ENCODE measurements around the gene ACSM6. TPM values are rescaled to one million over a fixed set of nuclear protein-coding genes. Genes with fewer than 3 reads are reported as not detected.
A peak's percentile ranks its signal among the peaks of the same experiment; 100 is the strongest.

The ACSM6 gene
- total RNA-seq, 1 donor from 2014 or later, result not detected

DNA sequence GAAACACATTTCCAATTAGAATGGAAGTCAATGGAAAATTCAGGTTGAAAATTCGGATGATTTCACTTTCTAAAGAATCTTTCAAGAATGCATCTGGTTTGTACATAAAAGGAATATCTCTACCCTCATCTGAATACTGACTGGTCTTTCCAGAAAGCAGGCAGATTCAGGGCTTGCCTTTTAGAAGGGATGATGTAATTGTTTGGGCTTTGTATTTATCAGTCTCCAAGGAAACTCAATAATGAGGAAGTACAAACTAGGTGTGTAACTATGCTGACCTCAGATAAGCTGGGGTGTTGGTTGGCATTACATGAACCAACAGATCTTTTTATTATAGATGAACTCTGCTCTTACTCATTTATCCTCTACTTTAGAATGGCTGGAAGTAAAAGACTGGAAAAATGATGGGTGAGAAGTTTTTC is 72.6 kb downstream of the ACSM6 start:
- H3K4me3 ChIP-seq (ENCODE audit: low read depth, low read length), result no peak overlapping the region
- TF ChIP-seq, protein P1, sequence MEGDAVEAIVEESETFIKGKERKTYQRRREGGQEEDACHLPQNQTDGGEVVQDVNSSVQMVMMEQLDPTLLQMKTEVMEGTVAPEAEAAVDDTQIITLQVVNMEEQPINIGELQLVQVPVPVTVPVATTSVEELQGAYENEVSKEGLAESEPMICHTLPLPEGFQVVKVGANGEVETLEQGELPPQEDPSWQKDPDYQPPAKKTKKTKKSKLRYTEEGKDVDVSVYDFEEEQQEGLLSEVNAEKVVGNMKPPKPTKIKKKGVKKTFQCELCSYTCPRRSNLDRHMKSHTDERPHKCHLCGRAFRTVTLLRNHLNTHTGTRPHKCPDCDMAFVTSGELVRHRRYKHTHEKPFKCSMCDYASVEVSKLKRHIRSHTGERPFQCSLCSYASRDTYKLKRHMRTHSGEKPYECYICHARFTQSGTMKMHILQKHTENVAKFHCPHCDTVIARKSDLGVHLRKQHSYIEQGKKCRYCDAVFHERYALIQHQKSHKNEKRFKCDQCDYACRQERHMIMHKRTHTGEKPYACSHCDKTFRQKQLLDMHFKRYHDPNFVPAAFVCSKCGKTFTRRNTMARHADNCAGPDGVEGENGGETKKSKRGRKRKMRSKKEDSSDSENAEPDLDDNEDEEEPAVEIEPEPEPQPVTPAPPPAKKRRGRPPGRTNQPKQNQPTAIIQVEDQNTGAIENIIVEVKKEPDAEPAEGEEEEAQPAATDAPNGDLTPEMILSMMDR (conservative IDR thresholded peaks at IDR 0.05; ENCODE audit: low read depth, low read length), result no peak
- DNase-seq (ENCODE audit: low read depth), result peak; percentile 96

DNA sequence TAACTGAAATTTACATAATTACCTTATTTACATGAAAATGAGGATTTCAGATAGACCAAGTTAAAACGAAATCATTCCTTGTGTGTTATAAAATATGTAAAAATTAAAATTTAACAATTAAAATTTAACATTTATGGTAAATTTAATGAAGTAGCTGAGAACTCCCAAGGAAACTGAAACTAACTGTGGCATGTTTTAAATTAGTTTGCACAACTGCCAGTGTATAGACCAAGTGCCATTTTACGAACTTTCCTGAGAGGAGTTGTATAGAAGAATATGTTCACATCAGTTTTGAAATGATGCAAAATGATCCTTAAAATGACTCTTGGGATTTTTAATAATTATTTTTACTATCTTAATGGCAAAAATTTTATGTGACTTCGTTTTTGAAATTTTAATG is 73.2 kb downstream of the ACSM6 start:
- TF ChIP-seq, protein P1 (conservative IDR thresholded peaks at IDR 0.05; ENCODE audit: low read depth, low read length), result no peak

DNA sequence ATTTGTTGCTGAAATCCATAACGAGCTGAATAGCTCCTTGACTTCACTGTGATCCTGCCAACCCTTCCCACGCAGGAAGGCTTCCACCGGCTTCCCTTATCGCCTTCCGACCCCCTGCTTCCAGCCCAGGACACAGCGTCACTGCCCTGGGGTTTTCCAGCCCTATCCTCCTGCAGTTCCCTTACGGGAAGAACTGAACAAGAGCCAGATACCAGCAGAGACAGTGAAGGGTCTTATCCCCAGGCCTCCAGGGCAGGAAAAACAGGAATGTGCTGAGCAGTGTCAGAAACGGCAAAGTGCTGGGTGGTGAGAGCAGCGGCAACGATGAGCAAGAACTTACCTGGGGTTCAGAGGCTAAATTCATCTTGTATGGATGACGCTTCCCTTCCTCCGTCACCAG is 74.4 kb downstream of the ACSM6 start:
- no peak for DNase-seq (ENCODE audit: low read depth)
- no peak overlapping the region for H3K4me3 ChIP-seq (ENCODE audit: low read depth, low read length)
- TF ChIP-seq, protein P1 (conservative IDR thresholded peaks at IDR 0.05; ENCODE audit: low read depth, low read length), result no peak

More for the DNA sequence above, 73.2 kb downstream of the ACSM6 start:
- H3K4me3 ChIP-seq (ENCODE audit: low read depth, low read length), result no peak overlapping the region
- DNase-seq (ENCODE audit: low read depth), result no peak

DNA sequence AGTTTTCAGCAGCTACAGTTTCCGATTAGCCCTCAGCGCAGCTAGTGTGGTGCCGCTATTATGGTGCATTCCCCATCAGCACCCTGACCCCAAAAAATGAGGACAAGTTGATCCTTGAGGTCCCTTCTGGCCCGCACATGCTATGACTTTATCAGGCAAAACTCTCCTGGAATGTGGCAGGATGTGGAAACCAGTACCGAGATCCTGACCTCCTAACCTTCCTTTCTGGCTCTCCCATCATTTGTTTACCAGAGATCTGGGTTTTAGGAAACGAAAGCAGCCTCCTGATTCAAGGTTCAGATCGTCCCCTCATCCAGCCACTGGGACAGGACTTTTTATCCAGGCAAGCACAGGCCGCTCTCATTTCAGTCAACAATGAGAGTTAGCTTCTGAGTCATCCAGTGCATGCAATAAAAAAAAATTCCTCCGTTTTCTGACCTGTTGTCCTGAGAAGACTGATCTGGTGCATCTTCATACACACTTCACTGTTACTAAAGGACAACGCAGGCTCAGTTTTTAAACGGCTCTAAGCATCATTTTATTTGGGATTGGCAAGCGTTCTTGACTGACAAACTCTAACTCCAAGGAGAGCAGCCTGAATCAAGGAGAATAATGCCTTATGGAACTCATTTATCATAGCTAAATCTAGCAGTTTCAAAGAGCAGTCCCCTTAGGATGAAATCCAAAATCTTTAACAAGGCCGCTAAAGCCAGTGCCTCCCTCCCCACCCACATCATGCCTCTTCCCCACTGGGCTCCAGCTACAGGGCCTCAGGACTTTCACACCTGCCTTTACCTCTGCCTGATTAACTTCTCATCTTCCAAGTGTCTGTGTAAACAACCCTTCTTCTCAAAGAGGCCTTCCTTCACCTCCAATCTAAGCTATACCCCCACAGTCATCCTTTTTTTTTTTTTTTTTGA is 79.6 kb downstream of the ACSM6 start:
- peak overlapping the region; percentile 1 for H3K4me3 ChIP-seq (ENCODE audit: low read depth, low read length)
- DNase-seq (ENCODE audit: low read depth), result peak; percentile 52
- TF ChIP-seq, protein P1 (conservative IDR thresholded peaks at IDR 0.05; ENCODE audit: low read depth, low read length), result no peak

DNA sequence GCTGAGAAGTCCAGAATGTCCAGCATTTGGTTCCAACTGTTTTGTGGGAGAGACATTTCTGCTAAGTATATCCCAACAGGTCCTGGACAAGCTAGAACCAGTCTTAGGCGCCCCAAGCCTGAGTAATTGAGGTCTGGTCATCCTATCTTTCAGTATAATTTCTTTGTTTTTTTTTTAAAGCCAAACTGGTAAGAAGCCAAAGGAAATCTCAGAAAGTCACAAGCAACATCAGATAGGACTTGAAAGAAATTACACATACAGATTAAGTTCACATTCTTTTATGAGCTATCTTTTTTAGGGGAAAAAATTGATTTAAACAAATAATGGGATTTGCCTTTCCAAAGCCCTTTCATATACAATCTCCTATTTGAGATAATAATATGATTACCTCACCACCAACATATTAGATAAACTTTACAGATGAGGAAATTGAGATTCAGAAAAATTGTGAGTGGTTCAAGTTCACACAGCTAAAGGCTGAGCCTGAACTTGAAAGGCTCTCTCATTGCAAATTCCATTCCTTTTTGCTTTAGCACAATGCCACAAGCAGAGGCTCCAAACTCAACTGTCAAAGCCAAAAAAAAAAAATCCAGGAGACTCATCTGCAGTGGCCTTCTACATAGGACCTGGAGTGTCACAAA is 81.8 kb downstream of the ACSM6 start:
- no peak overlapping the region for H3K4me3 ChIP-seq (ENCODE audit: low read depth, low read length)
- no peak for DNase-seq (ENCODE audit: low read depth)
- TF ChIP-seq, protein P1 (conservative IDR thresholded peaks at IDR 0.05; ENCODE audit: low read depth, low read length), result no peak

DNA sequence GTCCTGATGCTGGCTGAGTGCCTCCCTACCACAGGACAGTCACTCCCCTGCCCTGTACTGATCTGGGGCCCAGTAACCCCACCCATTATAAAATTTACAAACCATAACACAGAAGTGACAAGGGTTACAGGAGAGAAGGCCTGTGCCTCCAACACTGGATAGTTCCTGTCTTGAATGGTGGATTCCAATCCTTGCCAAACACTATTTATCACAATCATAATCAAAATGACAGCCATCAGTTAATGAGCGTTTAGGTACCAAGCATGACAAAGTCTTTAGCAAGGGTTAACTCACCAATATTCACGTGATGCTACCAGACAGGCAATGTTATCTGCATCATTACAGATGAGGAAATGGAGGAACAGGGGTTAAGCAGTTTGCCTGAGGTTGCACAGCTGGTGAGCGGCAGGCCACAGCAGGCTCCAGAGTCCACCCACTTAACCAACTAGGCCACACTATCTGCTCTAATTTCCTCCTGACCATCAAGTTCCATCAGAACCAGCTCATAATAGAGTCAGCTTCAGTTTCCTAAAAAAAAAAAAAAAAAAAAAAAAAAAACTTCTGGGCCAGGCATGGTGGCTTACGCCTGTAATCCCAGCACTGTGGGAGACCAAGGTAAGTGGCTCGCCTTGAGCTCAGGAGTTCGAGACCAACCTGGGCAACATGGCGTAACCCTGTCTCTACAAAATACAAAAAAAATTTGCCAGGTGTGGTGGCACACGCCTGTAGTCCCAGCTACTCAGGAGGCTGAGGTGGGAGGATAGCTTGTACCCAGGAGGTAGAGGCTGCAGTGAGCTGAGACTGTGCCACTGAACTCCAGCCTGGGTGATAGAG is 82.5 kb downstream of the ACSM6 start:
- TF ChIP-seq, protein P1 (conservative IDR thresholded peaks at IDR 0.05; ENCODE audit: low read depth, low read length), result no peak
- H3K4me3 ChIP-seq (ENCODE audit: low read depth, low read length), result no peak overlapping the region
- no peak for DNase-seq (ENCODE audit: low read depth)

Measured in epithelial cell of proximal tubule (primary cell).